Measurements from ENCODE around the gene SGF29. TPM values are rescaled to one million over a fixed set of nuclear protein-coding genes. Genes with fewer than 3 reads are reported as not detected.

SGF29 gene
- total RNA-seq, 120 experiments from 2014 or later, result 10.9 to 27.0 (median 16.8) TPM

Other genes starting within 250 kb of the SGF29 start
- 10 to 100 TPM in 19 of 120 experiments, 1 to 10 TPM in 96, not detected in 5; 1.1 to 15.6 (median 6.7) TPM for gene NPIPB6, start 190.4 kb upstream of the SGF29 start, total RNA-seq
- gene EIF3CL, start 150.1 kb upstream of the SGF29 start, total RNA-seq, result 100 to 1,000 TPM in 41 of 120 experiments, 10 to 100 TPM in 78, not detected in 1; 11.8 to 156 (median 91.3) TPM
- gene NPIPB7, start 81.6 kb upstream of the SGF29 start, total RNA-seq, result 1 to 10 TPM in 41 of 120 experiments, under 1 TPM in 49, not detected in 30; 0.34 to 4.5 (median 0.97) TPM
- gene CLN3, start 61.8 kb upstream of the SGF29 start, total RNA-seq, result 10 to 100 TPM in 119 of 120 experiments, 1 to 10 TPM in 1; 9.4 to 41.5 (median 22.9) TPM
- 1 to 10 TPM in 48 of 120 experiments, under 1 TPM in 72; 0.24 to 3.4 (median 0.89) TPM for gene APOBR, start 59.3 kb upstream of the SGF29 start, total RNA-seq
- gene IL27, start 47.1 kb upstream of the SGF29 start, total RNA-seq, result 1 to 10 TPM in 2 of 120 experiments, under 1 TPM in 4, not detected in 114; 0.56 to 2.1 (median 0.83) TPM
- 10 to 100 TPM in 110 of 120 experiments, 1 to 10 TPM in 10; 4.8 to 89.9 (median 23.3) TPM for gene NUPR1, start 14.9 kb upstream of the SGF29 start, total RNA-seq
- 1 to 10 TPM in 116 of 120 experiments, under 1 TPM in 4; 0.30 to 8.4 (median 2.7) TPM for gene SULT1A2, start 43.1 kb downstream of the SGF29 start, total RNA-seq
- gene SULT1A1, start 56.1 kb downstream of the SGF29 start, total RNA-seq, result 10 to 100 TPM in 119 of 120 experiments, 1 to 10 TPM in 1; 9.8 to 53.1 (median 32.5) TPM
- 1 to 10 TPM in 97 of 120 experiments, under 1 TPM in 8, not detected in 15; 0.68 to 7.5 (median 2.6) TPM for gene NPIPB8, start 84.1 kb downstream of the SGF29 start, total RNA-seq
- 100 to 1,000 TPM; 176 to 662 (median 395) TPM for gene EIF3C, start 157.5 kb downstream of the SGF29 start, total RNA-seq
- 10 to 100 TPM in 36 of 120 experiments, 1 to 10 TPM in 83, not detected in 1; 1.5 to 16.0 (median 8.0) TPM for gene NPIPB9, start 197.9 kb downstream of the SGF29 start, total RNA-seq

Measured in dorsolateral prefrontal cortex (tissue), 118 donors.